HFFc6 (cell line): ENCODE results near the gene ZNF618. TPM values are rescaled to one million over a fixed set of nuclear protein-coding genes. Genes with fewer than 3 reads are reported as not detected.

Source experiments
- DNase-seq: peaks from one replicate; pipeline ENCODE4 v3.0.0-alpha.2; 2018
- H3K27ac Mint-ChIP-seq: 2 replicates; pipeline ENCODE4 v1.8.0; 2020; ENCODE audit warnings: mild to moderate bottlenecking, mixed read lengths
- H3K27me3 Mint-ChIP-seq: 2 replicates; pipeline ENCODE4 v1.8.0; 2021; ENCODE audit warnings: mild to moderate bottlenecking, moderate library complexity, mixed read lengths; ENCODE audit not compliant: insufficient read depth
- H3K36me3 Mint-ChIP-seq: 2 replicates; pipeline ENCODE4 v1.8.0; 2021; ENCODE audit warnings: low read depth, mixed read lengths
- H3K4me1 Mint-ChIP-seq: 2 replicates; pipeline ENCODE4 v1.8.0; 2020; ENCODE audit warnings: low read depth, mixed read lengths
- H3K4me3 Mint-ChIP-seq: 2 replicates; pipeline ENCODE4 v1.8.0; 2020; ENCODE audit warnings: mild to moderate bottlenecking, moderate library complexity, mixed read lengths
- H3K9me3 Mint-ChIP-seq: 2 replicates; pipeline ENCODE4 v1.8.0; 2020; ENCODE audit warnings: mild to moderate bottlenecking, mixed read lengths
- CTCF ChIP-seq: fragments of 200-600 bp; sonication (generic); IDR thresholded peaks from 2 replicates; pipeline ENCODE4 v1.5.0; 2021; ENCODE audit warnings: antibody characterized with exemption, mild to moderate bottlenecking
- total RNA-seq, 6 experiments: library from RNA; stranded (reverse); fragmentation: NEBNext Ultra II Directional; extraction: Animal tissue kit (Norgen Biotek cat#: 25700); gene quantifications; 2 replicates in 1 of 6; 3 replicates in 5 of 6; pipeline ENCODE4 v1.2.3, GENCODE V29; 2021

Gene ZNF618
- total RNA-seq, 6 experiments from 2014 or later = 9.4 to 13.6 (median 11.5) TPM

DNA sequence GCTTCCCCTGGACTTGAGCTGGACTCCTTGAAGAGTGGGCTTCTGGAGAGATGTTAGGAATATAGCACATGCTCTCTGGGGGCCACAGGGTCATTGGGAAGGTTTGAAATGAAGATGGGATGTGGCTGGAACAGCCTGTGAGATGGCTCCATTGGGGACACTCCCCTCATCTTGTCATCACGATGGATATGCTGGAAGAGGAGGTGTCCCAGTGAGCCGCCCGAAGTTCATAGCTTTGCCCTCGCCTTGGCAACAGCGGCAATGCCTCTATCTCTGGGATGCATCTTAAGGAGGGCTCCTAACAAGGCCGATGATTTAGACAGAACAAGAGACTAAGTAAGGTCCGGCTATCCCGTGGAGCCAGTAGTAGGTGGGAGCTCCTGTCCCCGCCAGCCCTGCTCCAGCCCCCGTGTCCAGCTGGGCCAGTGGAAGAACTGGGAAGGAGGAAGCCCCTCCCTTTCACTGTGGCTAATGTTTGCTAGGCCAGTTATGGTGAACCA lies 178.1 kb downstream of the ZNF618 start:
- no peak overlapping the region for H3K4me3 Mint-ChIP-seq
- no peaks in the 10 kb centered on the region for H3K4me1 Mint-ChIP-seq
- H3K27me3 Mint-ChIP-seq = no peaks in the 10 kb centered on the region; the same call in 1 of the 2 replicates
- H3K36me3 Mint-ChIP-seq = peaks cover 8% of the 10 kb centered on the region; the same call in 1 of the 2 replicates
- DNase-seq = no peak
- no peaks in the 10 kb centered on the region for H3K9me3 Mint-ChIP-seq
- TF ChIP-seq CTCF = no peak
- no peak overlapping the region for H3K27ac Mint-ChIP-seq

GRCh38 chr9:114055061-114055460 lies 179.0 kb downstream of the ZNF618 start:
- Mint-ChIP-seq H3K4me1 (no peaks in the 10 kb centered on the region), H3K27me3 (no peaks in the 10 kb centered on the region; the same call in 1 of the 2 replicates), H3K36me3 (peaks cover 8% of the 10 kb centered on the region; the same call in 1 of the 2 replicates), H3K9me3 (no peaks in the 10 kb centered on the region), H3K27ac (no peak overlapping the region), H3K4me3 (no peak overlapping the region)
- no peak for DNase-seq
- no peak for TF ChIP-seq CTCF

DNA sequence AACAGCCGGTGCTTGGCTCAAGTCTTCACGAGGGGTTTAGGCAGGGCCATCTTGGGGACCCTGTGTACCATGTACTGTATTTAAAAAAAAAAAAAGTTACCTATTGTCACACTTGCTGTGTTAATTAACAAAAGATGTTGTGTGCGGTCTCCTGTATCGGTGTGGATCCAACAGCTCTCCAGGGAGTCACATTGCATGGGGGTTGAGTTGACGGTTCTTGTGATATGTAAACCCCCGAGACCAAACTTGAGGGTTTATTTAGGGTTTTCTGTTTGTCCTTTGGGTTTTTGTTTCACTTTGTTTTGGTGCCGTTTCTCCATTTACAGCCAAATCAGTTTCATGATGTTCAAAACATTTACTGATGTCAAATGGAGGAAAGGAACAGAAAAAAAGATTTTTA lies 179.8 kb downstream of the ZNF618 start:
- no peak for DNase-seq
- H3K36me3 Mint-ChIP-seq = peaks cover 8% of the 10 kb centered on the region; the same call in 1 of the 2 replicates
- no peak for TF ChIP-seq CTCF
- no peaks in the 10 kb centered on the region for H3K4me1 Mint-ChIP-seq
- H3K27ac Mint-ChIP-seq = no peak overlapping the region
- no peaks in the 10 kb centered on the region; the same call in 1 of the 2 replicates for H3K27me3 Mint-ChIP-seq
- H3K4me3 Mint-ChIP-seq = no peak overlapping the region
- H3K9me3 Mint-ChIP-seq = no peaks in the 10 kb centered on the region

- no peak overlapping the region for H3K27ac Mint-ChIP-seq
- H3K9me3 Mint-ChIP-seq = no peaks in the 10 kb centered on the region
- H3K4me3 Mint-ChIP-seq = no peak overlapping the region
- no peak for DNase-seq
- no peaks in the 10 kb centered on the region for H3K4me1 Mint-ChIP-seq
- peaks cover 8% of the 10 kb centered on the region; the same call in 1 of the 2 replicates for H3K36me3 Mint-ChIP-seq
- no peak for TF ChIP-seq CTCF
- peaks cover 2% of the 10 kb centered on the region; the same call in 1 of the 2 replicates for H3K27me3 Mint-ChIP-seq
These were observed 180.4 kb downstream of the ZNF618 start for GRCh38 chr9:114056527-114056926.

GRCh38 chr9:114057161-114057885 lies 181.2 kb downstream of the ZNF618 start:
- no peaks in the 10 kb centered on the region for H3K9me3 Mint-ChIP-seq
- no peak for DNase-seq
- peaks cover 2% of the 10 kb centered on the region; the same call in 1 of the 2 replicates for H3K27me3 Mint-ChIP-seq
- no peak for TF ChIP-seq CTCF
- no peaks in the 10 kb centered on the region for H3K4me1 Mint-ChIP-seq
- peaks cover 5% of the 10 kb centered on the region; the same call in 1 of the 2 replicates for H3K36me3 Mint-ChIP-seq
- H3K4me3 Mint-ChIP-seq = no peak overlapping the region
- no peak overlapping the region for H3K27ac Mint-ChIP-seq
